Esophagus mucosa (tissue), 1 donor: ENCODE results near the gene MAN1B1. TPM values are rescaled to one million over a fixed set of nuclear protein-coding genes. Genes with fewer than 3 reads are reported as not detected.

Experiments
- ATAC-seq: fragments of 200-7000 bp; cut with Tn5 transposase; one replicate; pipeline ENCODE4 v1.9.1; 2020
- total RNA-seq: library from RNA; stranded (reverse); gene quantifications from one replicate; pipeline ENCODE4 v1.2.4, GENCODE V29; 2023
- donor health status: DM: yes; HTN: yes; CAD: no.

Gene MAN1B1
- total RNA-seq, 1 donor from 2014 or later: 46.2 TPM

GRCh38 chr9:137087409-137087925, 682 bp downstream of the MAN1B1 start:
- no peak for ATAC-seq

- ATAC-seq: no peak
Observed at GRCh38 chr9:137088121-137088520, 1.3 kb downstream of the MAN1B1 start.

- no peak for ATAC-seq
Observed at GRCh38 chr9:137089232-137089947, 2.6 kb downstream of the MAN1B1 start.

- peak; percentile 39 for ATAC-seq
Observed at GRCh38 chr9:137095664-137096517, 9.1 kb downstream of the MAN1B1 start.

- no peak for ATAC-seq
Observed at GRCh38 chr9:137096785-137097546, 10.2 kb downstream of the MAN1B1 start.

- peak; percentile 14 for ATAC-seq
Observed at GRCh38 chr9:137097761-137098462, 11.1 kb downstream of the MAN1B1 start.

GRCh38 chr9:137099231-137099630, 12.4 kb downstream of the MAN1B1 start:
- no peak for ATAC-seq

GRCh38 chr9:137103206-137103999, 16.6 kb downstream of the MAN1B1 start:
- no peak for ATAC-seq

- no peak for ATAC-seq
Observed at GRCh38 chr9:137105814-137106661, 19.3 kb downstream of the MAN1B1 start.

GRCh38 chr9:137106662-137107250, 20.0 kb downstream of the MAN1B1 start:
- peak; percentile 22 for ATAC-seq

GRCh38 chr9:137107312-137107921, 20.6 kb downstream of the MAN1B1 start:
- ATAC-seq: peak; percentile 67

GRCh38 chr9:137107982-137108381, 21.2 kb downstream of the MAN1B1 start:
- ATAC-seq: no peak

GRCh38 chr9:137108608-137109249, 21.9 kb downstream of the MAN1B1 start:
- no peak for ATAC-seq

GRCh38 chr9:137109250-137110146, 22.7 kb downstream of the MAN1B1 start:
- no peak for ATAC-seq

GRCh38 chr9:137110147-137110910, 23.5 kb downstream of the MAN1B1 start:
- no peak for ATAC-seq

GRCh38 chr9:137110911-137111787, 24.4 kb downstream of the MAN1B1 start:
- no peak for ATAC-seq
